Measurements from ENCODE around the gene LRMDA. TPM values are rescaled to one million over a fixed set of nuclear protein-coding genes. Genes with fewer than 3 reads are reported as not detected.

The LRMDA gene
- total and polyA plus RNA-seq, 2 of the 8 experiments (the other 6 are each of a cell fraction or from before 2014, with no cell fraction given): 0.86 to 2.8 TPM

GRCh38 chr10:76548716-76549115 is 1117.3 kb downstream of the LRMDA start:
- POLR2A ChIA-PET (ENCODE audit: partially characterized antibody): no interaction called here
- peaks cover 0 to 2% (median under 1%) of the 10 kb centered on the region in 4 experiments; a peak in 1 of 7 replicates for H3K4me1 ChIP-seq (replicated peaks in 1 of 4; ENCODE audit: control insufficient read depth in 3 of 4, insufficient read depth in 4 of 4, low read length in 3 of 4)

More at GRCh38 chr10:76548716-76549115, 1117.3 kb downstream of the LRMDA start:
- no peak overlapping the region for H4K8ac ChIP-seq (ENCODE audit: extremely low read depth, insufficient read depth, low read length)
- H3K4me2 ChIP-seq (ENCODE audit: insufficient read depth in 1 of 2, low read depth in 2 of 2, low read length in 2 of 2): no peak overlapping the region
- no peaks in the 10 kb centered on the region for H3K9me3 ChIP-seq (ENCODE audit: insufficient read depth in 2 of 2, low read depth in 1 of 2, low read length in 1 of 2)
- H3K23ac ChIP-seq (ENCODE audit: insufficient read length): no peak overlapping the region
- no peak overlapping the region for H2BK12ac ChIP-seq (ENCODE audit: low read depth, low read length)
- CTCF ChIA-PET (ENCODE audit: partially characterized antibody): interaction anchor here (0.6 to 1.1 kb wide), 6 partner anchors 121 to 1034 kb away, joined by 3 to 4 read pairs (median 3); no protein-coding TSS in a partner anchor
- H3K79me2 ChIP-seq (ENCODE audit: control insufficient read depth in 1 of 2, insufficient read depth in 2 of 2, low read length in 2 of 2): no peaks in the 10 kb centered on the region
- H3K18ac ChIP-seq (ENCODE audit: extremely low read depth, low read length): no peak overlapping the region
- H4K5ac ChIP-seq (ENCODE audit: insufficient read length, low read depth, low read length): no peak overlapping the region
- H3K4ac ChIP-seq (replicated peaks; ENCODE audit: insufficient read length, low read depth, low read length): no peak overlapping the region
- no peak overlapping the region for H2BK5ac ChIP-seq (ENCODE audit: low read depth, low read length)
- no peak overlapping the region for H3K9ac ChIP-seq (replicated peaks in 1 of 4; ENCODE audit: extremely low read depth in 1 of 4, low read depth in 3 of 4, low read length in 3 of 4)
- no peak overlapping the region for H2AK5ac ChIP-seq (ENCODE audit: low read depth, low read length)
- no peaks in the 10 kb centered on the region for H3K36me3 ChIP-seq (ENCODE audit: control insufficient read depth in 2 of 4, insufficient read depth in 4 of 4, low read length in 3 of 4)
- H3K4me3 ChIP-seq (ENCODE audit: extremely low read depth in 1 of 4, insufficient read depth in 2 of 4, low read depth in 3 of 4, low read length in 4 of 4): no peak overlapping the region
- H2BK120ac ChIP-seq (replicated peaks; ENCODE audit: low read depth, low read length): no peak overlapping the region
- no peak overlapping the region for H4K91ac ChIP-seq (replicated peaks; ENCODE audit: insufficient read length, low read length)
- TF ChIP-seq TAF1 (IDR thresholded peaks at IDR 0.05; ENCODE audit: low read depth, low read length) (no peak), PHF8 (conservative IDR thresholded peaks at IDR 0.05; ENCODE audit: low read depth, low read length) (no peak), CTCF (IDR thresholded peaks at IDR 0.05; ENCODE audit: control extremely low read depth in 1 of 3, insufficient read depth in 1 of 3, low read depth in 1 of 3, low read length in 3 of 3) (no peak)
- no peaks in the 10 kb centered on the region; a peak in 1 of 7 replicates for H3K27me3 ChIP-seq (replicated peaks in 1 of 4; ENCODE audit: control insufficient read depth in 3 of 4, extremely low read depth in 1 of 4, insufficient read depth in 3 of 4, low read length in 3 of 4)
- FAIRE-seq (no peak), DNase-seq (ENCODE audit: low read depth in 1 of 2, low spot score in 2 of 2) (no peak)
- no peak overlapping the region for H2BK20ac ChIP-seq (ENCODE audit: low read length)
- H3K79me1 ChIP-seq (ENCODE audit: low read depth, low read length): no peaks in the 10 kb centered on the region
- H4K20me1 ChIP-seq (replicated peaks in 1 of 2; ENCODE audit: control insufficient read depth in 1 of 2, insufficient read depth in 2 of 2, low read length in 2 of 2): no peaks in the 10 kb centered on the region
- H3K14ac ChIP-seq (ENCODE audit: insufficient read length): no peak overlapping the region
- H3K27ac ChIP-seq (ENCODE audit: low read depth, low read length): no peak overlapping the region
- WGBS, 2 experiments (ENCODE audit: extremely low coverage in 1 of 2, insufficient coverage in 1 of 2, insufficient read length in 1 of 2, insufficient replicate concordance in 2 of 2, low coverage in 1 of 2, low lambda C conversion rate in 2 of 2, missing lambda C conversion rate in 1 of 2): 100% methylated on average over 1 of the region's 1 CpG; no CpG with 5 or more reads in 1 of the 2 experiments
- H3K23me2 ChIP-seq (ENCODE audit: low read depth, low read length): no peaks in the 10 kb centered on the region
- no peak overlapping the region for H3K56ac ChIP-seq (replicated peaks; ENCODE audit: insufficient read length, low read depth, low read length)
- H2AFZ ChIP-seq (ENCODE audit: low read length): no peak overlapping the region
- H2BK15ac ChIP-seq (ENCODE audit: low read length): no peak overlapping the region
